ENCODE data around the gene EPHA4. TPM values are rescaled to one million over a fixed set of nuclear protein-coding genes. Genes with fewer than 3 reads are reported as not detected.

Gene EPHA4
- total RNA-seq, 2 donors from 2014 or later = 0.73 to 5.2 TPM

GRCh38 chr2:221425353-221425752 lies 146.8 kb downstream of the EPHA4 start:
- ATAC-seq = no peak

DNA sequence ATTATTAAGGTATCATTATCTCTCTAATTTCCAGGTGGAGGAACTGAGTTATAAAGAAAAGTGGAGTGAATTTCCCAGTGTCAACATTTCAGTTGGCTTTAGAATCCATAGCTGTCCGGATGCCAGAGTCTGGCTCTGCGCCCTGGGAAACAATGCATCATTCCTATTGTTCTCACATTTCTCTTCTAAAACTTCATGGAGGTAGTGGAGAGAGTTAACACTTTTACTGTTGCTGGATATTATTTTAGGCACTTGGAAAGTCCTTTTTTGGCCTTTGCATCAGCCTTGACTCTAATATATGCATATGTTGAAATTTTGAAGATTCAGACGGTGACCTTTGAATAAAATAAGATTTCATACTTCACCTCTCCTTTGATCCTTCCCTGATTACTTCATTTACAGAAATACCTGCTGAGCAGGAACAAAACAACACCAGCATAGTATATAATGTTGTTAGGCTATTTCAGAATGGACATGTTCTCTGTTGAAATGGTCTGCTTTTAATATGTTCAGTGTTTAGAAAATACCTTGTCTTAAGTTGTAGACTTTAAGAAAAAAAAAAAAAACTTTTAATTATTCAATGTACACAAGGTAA lies 148.8 kb downstream of the EPHA4 start:
- ATAC-seq (no peak), DNase-seq (ENCODE audit: low spot score in 2 of 2) (no peak)
- no peaks in the 10 kb centered on the region for H3K9me3 Mint-ChIP-seq

More at GRCh38 chr2:221425353-221425752, 146.8 kb downstream of the EPHA4 start:
- Mint-ChIP-seq H3K9me3 (no peaks in the 10 kb centered on the region), H3K27ac (no peak overlapping the region), H3K36me3 (no peaks in the 10 kb centered on the region)
- DNase-seq (ENCODE audit: low spot score in 2 of 2) = no peak

GRCh38 chr2:221422516-221423209 lies 149.4 kb downstream of the EPHA4 start:
- no peak overlapping the region for H3K27ac Mint-ChIP-seq
- H3K9me3 Mint-ChIP-seq = no peaks in the 10 kb centered on the region
- ATAC-seq = no peak
- no peak for DNase-seq (ENCODE audit: low spot score in 2 of 2)
- H3K36me3 Mint-ChIP-seq = no peaks in the 10 kb centered on the region

More for the DNA sequence above, 148.8 kb downstream of the EPHA4 start:
- no peaks in the 10 kb centered on the region for H3K36me3 Mint-ChIP-seq
- no peak overlapping the region for H3K27ac Mint-ChIP-seq

- no peak for DNase-seq (ENCODE audit: low spot score in 2 of 2)
- no peak overlapping the region for H3K27ac Mint-ChIP-seq
- ATAC-seq = no peak
Measured at GRCh38 chr2:221420245-221420644, 151.9 kb downstream of the EPHA4 start.

DNA sequence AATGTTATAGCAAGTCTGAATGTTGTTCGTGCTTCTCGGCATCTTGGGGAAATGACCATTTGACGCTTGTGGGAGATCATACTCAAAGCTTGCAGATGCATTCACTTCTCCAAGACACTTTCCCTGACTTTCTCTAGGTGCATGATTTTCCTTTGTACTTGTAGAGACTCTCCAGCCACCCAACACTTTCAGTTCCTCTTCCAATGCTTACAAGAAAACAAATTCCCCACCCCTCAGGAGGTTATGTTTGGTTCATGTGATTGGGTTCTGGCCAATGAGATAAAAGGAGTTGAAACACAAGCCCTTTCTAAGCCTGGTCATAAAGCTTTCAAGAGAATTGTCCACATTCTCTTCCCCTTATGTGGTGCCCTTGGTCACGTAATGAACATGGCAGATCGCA lies 156.3 kb downstream of the EPHA4 start:
- H3K27ac Mint-ChIP-seq = no peak overlapping the region
- DNase-seq (ENCODE audit: low spot score in 2 of 2) (no peak), ATAC-seq (no peak)
- H3K9me3 Mint-ChIP-seq = peaks cover under 1% of the 10 kb centered on the region in 2 donors
- peaks cover 0 to 5% of the 10 kb centered on the region in 2 donors for H3K36me3 Mint-ChIP-seq

More at GRCh38 chr2:221420245-221420644, 151.9 kb downstream of the EPHA4 start:
- Mint-ChIP-seq H3K36me3 (no peaks in the 10 kb centered on the region), H3K9me3 (no peaks in the 10 kb centered on the region)

DNA sequence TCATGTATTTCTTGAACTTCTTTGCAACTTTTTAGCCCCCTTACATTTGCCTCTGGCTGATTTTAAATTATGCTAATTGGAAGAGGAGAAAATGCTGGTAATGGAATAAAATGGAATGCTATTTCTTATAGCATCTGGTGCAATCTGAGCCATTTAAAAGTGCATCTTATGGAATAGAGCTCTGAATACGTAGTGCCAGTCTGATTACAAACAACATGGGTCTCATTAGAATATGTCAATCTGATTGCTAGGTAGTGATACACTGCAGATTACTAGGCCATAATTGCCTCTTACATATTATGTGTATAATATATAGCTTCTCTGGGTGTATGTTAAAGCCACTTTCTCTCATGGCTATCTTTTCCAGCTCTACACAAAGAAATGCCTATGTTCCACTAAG lies 159.1 kb downstream of the EPHA4 start:
- Mint-ChIP-seq H3K27ac (no peak overlapping the region), H3K36me3 (peaks cover 0 to 17% of the 10 kb centered on the region in 2 donors), H3K9me3 (peaks cover 4 to 8% of the 10 kb centered on the region in 2 donors)
- no peak for ATAC-seq
- no peak for DNase-seq (ENCODE audit: low spot score in 2 of 2)

- Mint-ChIP-seq H3K36me3 (peaks cover 0 to 17% of the 10 kb centered on the region in 2 donors), H3K9me3 (peaks cover 13 to 17% of the 10 kb centered on the region in 2 donors), H3K27ac (no peak overlapping the region)
- DNase-seq (ENCODE audit: low spot score in 2 of 2) (no peak), ATAC-seq (no peak)
Measured at GRCh38 chr2:221410487-221410886, 161.6 kb downstream of the EPHA4 start.

GRCh38 chr2:221407765-221408164 lies 164.3 kb downstream of the EPHA4 start:
- Mint-ChIP-seq H3K27ac (no peak overlapping the region), H3K9me3 (peaks cover 13 to 17% of the 10 kb centered on the region in 2 donors), H3K36me3 (peaks cover 0 to 17% of the 10 kb centered on the region in 2 donors)
- ATAC-seq = no peak
- no peak for DNase-seq (ENCODE audit: low spot score in 2 of 2)

DNA sequence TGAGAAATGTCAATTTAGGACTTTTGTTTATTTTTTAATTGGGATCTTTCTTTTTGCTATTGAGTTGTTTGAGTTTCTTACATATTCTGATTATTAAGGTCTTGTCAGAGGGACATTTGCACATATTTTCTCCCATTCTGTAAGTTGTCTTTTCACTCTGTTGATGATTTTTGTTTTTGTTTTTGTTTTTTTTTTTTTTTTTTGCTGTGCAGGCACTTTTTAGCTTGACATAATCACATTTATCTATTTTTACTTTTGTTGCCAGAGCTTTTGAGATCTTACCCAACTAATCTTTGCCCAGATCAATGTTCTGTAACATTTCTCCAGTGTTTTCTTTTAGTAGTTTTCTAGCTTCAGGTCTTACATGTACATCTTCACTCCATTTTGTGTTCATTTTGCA lies 166.6 kb downstream of the EPHA4 start:
- H3K36me3 Mint-ChIP-seq = peaks cover 0 to 10% of the 10 kb centered on the region in 2 donors
- H3K27ac Mint-ChIP-seq = no peak overlapping the region
- H3K9me3 Mint-ChIP-seq = peaks cover 10 to 14% of the 10 kb centered on the region in 2 donors
- DNase-seq (ENCODE audit: low spot score in 2 of 2) (no peak), ATAC-seq (no peak)

- ATAC-seq (no peak), DNase-seq (ENCODE audit: low spot score in 2 of 2) (no peak)
- H3K27ac Mint-ChIP-seq = no peak overlapping the region
- no peaks in the 10 kb centered on the region for H3K36me3 Mint-ChIP-seq
- peaks cover 7 to 9% of the 10 kb centered on the region in 2 donors for H3K9me3 Mint-ChIP-seq
Measured at GRCh38 chr2:221402072-221402471, 170.0 kb downstream of the EPHA4 start.

- H3K36me3 Mint-ChIP-seq = no peaks in the 10 kb centered on the region
- no peaks in the 10 kb centered on the region for H3K9me3 Mint-ChIP-seq
- H3K27ac Mint-ChIP-seq = no peak overlapping the region
- ATAC-seq = no peak
- DNase-seq (ENCODE audit: low spot score in 2 of 2) = no peak
Measured at GRCh38 chr2:221400411-221400810, 171.7 kb downstream of the EPHA4 start.

GRCh38 chr2:221399183-221399582 lies 172.9 kb downstream of the EPHA4 start:
- no peaks in the 10 kb centered on the region for H3K9me3 Mint-ChIP-seq
- ATAC-seq (no peak), DNase-seq (ENCODE audit: low spot score in 2 of 2) (no peak)
- H3K36me3 Mint-ChIP-seq = no peaks in the 10 kb centered on the region
- no peak overlapping the region for H3K27ac Mint-ChIP-seq

GRCh38 chr2:221397187-221397586 lies 174.9 kb downstream of the EPHA4 start:
- Mint-ChIP-seq H3K36me3 (no peaks in the 10 kb centered on the region), H3K27ac (no peak overlapping the region), H3K9me3 (no peaks in the 10 kb centered on the region)
- ATAC-seq = no peak
- DNase-seq (ENCODE audit: low spot score in 2 of 2) = no peak

GRCh38 chr2:221392228-221392881 lies 179.7 kb downstream of the EPHA4 start:
- ATAC-seq = peak in 1 of 2 donors; percentile 22
- DNase-seq (ENCODE audit: low spot score in 2 of 2) = no peak
- Mint-ChIP-seq H3K9me3 (no peaks in the 10 kb centered on the region), H3K36me3 (no peaks in the 10 kb centered on the region), H3K27ac (no peak overlapping the region)

DNA sequence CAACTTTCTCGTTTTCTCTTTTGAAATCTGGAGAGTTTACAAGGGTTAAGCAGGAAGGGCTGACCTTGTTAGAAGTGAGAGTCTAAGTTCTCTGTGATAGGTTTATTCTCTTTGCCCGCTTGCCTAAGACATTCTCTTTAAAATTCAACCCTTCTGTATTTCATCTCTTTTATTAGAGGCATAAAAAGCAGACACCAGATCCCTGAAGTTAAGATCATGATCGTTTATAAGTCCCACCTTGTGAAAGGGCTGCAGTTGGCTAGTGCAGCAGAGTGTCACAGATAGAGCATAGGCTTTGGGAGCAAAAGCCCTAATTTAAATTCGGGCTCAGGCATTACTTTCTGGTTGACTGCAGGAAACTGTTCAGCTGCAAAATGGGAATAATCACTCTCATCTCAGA lies 181.2 kb downstream of the EPHA4 start:
- no peak for DNase-seq (ENCODE audit: low spot score in 2 of 2)
- no peak overlapping the region for H3K27ac Mint-ChIP-seq
- no peaks in the 10 kb centered on the region for H3K36me3 Mint-ChIP-seq
- ATAC-seq = no peak
- H3K9me3 Mint-ChIP-seq = no peaks in the 10 kb centered on the region

GRCh38 chr2:221389904-221390303 lies 182.2 kb downstream of the EPHA4 start:
- no peak overlapping the region for H3K27ac Mint-ChIP-seq
- H3K36me3 Mint-ChIP-seq = no peaks in the 10 kb centered on the region
- no peak for ATAC-seq
- H3K9me3 Mint-ChIP-seq = no peaks in the 10 kb centered on the region
- DNase-seq (ENCODE audit: low spot score in 2 of 2) = no peak

DNA sequence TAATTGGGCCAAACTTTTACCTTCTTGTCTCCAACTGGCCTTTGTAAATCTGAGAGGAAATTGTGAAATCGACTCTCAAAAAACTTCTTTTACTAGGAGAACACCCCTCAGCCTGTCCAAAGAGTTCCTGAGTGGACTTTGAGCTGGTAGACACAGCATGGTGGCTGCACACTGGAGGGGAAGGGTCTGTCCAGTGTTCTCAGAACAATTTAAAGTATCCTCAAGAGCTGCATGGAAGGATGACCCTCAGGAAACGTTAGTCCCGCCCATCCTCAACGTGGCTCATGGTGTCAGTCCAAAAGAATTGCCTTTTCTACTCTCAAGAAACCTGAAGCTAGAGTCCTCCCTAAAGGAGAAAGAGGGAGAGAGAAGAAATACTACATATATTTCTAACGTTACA lies 182.7 kb downstream of the EPHA4 start:
- H3K9me3 Mint-ChIP-seq = no peaks in the 10 kb centered on the region
- H3K27ac Mint-ChIP-seq = no peak overlapping the region
- H3K36me3 Mint-ChIP-seq = no peaks in the 10 kb centered on the region
- DNase-seq (ENCODE audit: low spot score in 2 of 2) (no peak), ATAC-seq (no peak)

Data from activated naive CD4-positive, alpha-beta T cell treated with anti-CD3 and anti-CD28 coated beads, Interleukin-2, amount 50 U/mL, for 72 hours (primary cell).